ENCODE results near the gene HOMER3.
A peak's percentile ranks its signal among the peaks of the same experiment; 100 is the strongest.

The HOMER3 gene

GRCh38 chr19:18940769-18941627 lies at the start of gene HOMER3:
TSS of gene HOMER3 (minus strand) at chr19:18941217. CDS start at chr19:18938982, 2,235 bp downstream.
- peak; percentile 48 to 53 for DNase-seq (ENCODE audit: low read depth in 1 of 2, low spot score in 1 of 2)

- DNase-seq (ENCODE audit: low read depth in 1 of 2, low spot score in 1 of 2), result no peak
Measured at GRCh38 chr19:18990128-18990708, 49.2 kb upstream of the HOMER3 start.

- no peak for DNase-seq (ENCODE audit: low read depth in 1 of 2, low spot score in 1 of 2)
Measured at GRCh38 chr19:18989316-18989715, 48.3 kb upstream of the HOMER3 start.

- no peak for DNase-seq (ENCODE audit: low read depth in 1 of 2, low spot score in 1 of 2)
Measured at GRCh38 chr19:18987456-18987855, 46.4 kb upstream of the HOMER3 start.

- DNase-seq (ENCODE audit: low read depth in 1 of 2, low spot score in 1 of 2), result no peak
Measured at GRCh38 chr19:18985257-18985656, 44.2 kb upstream of the HOMER3 start.

- no peak for DNase-seq (ENCODE audit: low read depth in 1 of 2, low spot score in 1 of 2)
Measured at GRCh38 chr19:18984251-18984650, 43.2 kb upstream of the HOMER3 start.

GRCh38 chr19:18982669-18983068 lies 41.7 kb upstream of the HOMER3 start:
- DNase-seq (ENCODE audit: low read depth in 1 of 2, low spot score in 1 of 2), result no peak

- no peak for DNase-seq (ENCODE audit: low read depth in 1 of 2, low spot score in 1 of 2)
Measured at GRCh38 chr19:18980432-18981020, 39.5 kb upstream of the HOMER3 start.

GRCh38 chr19:18978616-18979015 lies 37.6 kb upstream of the HOMER3 start:
- DNase-seq (ENCODE audit: low read depth in 1 of 2, low spot score in 1 of 2), result no peak

- DNase-seq (ENCODE audit: low read depth in 1 of 2, low spot score in 1 of 2), result no peak
Measured at GRCh38 chr19:18975869-18976268, 34.9 kb upstream of the HOMER3 start.

GRCh38 chr19:18975011-18975410 lies 34.0 kb upstream of the HOMER3 start:
- DNase-seq (ENCODE audit: low read depth in 1 of 2, low spot score in 1 of 2), result no peak

- DNase-seq (ENCODE audit: low read depth in 1 of 2, low spot score in 1 of 2), result no peak
Measured at GRCh38 chr19:18972851-18973250, 31.8 kb upstream of the HOMER3 start.

GRCh38 chr19:18972301-18972811 lies 31.3 kb upstream of the HOMER3 start:
- DNase-seq (ENCODE audit: low read depth in 1 of 2, low spot score in 1 of 2), result no peak

GRCh38 chr19:18969931-18970659 lies 29.1 kb upstream of the HOMER3 start:
- no peak for DNase-seq (ENCODE audit: low read depth in 1 of 2, low spot score in 1 of 2)

GRCh38 chr19:18967358-18968146 lies 26.5 kb upstream of the HOMER3 start:
- no peak for DNase-seq (ENCODE audit: low read depth in 1 of 2, low spot score in 1 of 2)

GRCh38 chr19:18966307-18966706 lies 25.3 kb upstream of the HOMER3 start:
- DNase-seq (ENCODE audit: low read depth in 1 of 2, low spot score in 1 of 2), result no peak

GRCh38 chr19:18964121-18964520 lies 23.1 kb upstream of the HOMER3 start:
- DNase-seq (ENCODE audit: low read depth in 1 of 2, low spot score in 1 of 2), result no peak

GRCh38 chr19:18961767-18962620 lies 21.0 kb upstream of the HOMER3 start:
- no peak for DNase-seq (ENCODE audit: low read depth in 1 of 2, low spot score in 1 of 2)

- DNase-seq (ENCODE audit: low read depth in 1 of 2, low spot score in 1 of 2), result no peak
Measured at GRCh38 chr19:18960370-18960769, 19.4 kb upstream of the HOMER3 start.

- DNase-seq (ENCODE audit: low read depth in 1 of 2, low spot score in 1 of 2), result no peak
Measured at GRCh38 chr19:18955042-18955441, 14.0 kb upstream of the HOMER3 start.

Data from activated CD4-positive, alpha-beta T cell treated with anti-CD3 and anti-CD28 coated beads, Interleukin-2, amount 50 U/mL, for 24 hours (primary cell).